22Rv1 (cell line): Measurements from ENCODE around the gene CCDC6.

Experiments
- CTCF ChIP-seq: fragments of 450-650 bp; IDR thresholded peaks from 2 replicates; pipeline ENCODE4 v1.5.1; 2017; ENCODE audit warnings: mild to moderate bottlenecking
- ZFX ChIP-seq: fragments of 450-650 bp; IDR thresholded peaks from 2 replicates; pipeline ENCODE4 v1.6.1; 2017; ENCODE audit warnings: antibody characterized with exemption, borderline replicate concordance

- TF ChIP-seq CTCF, result no peak
- no peak for TF ChIP-seq ZFX
Measured at GRCh38 chr10:59856104-59856503, 50.3 kb downstream of the CCDC6 start.
